C4-2B (cell line): ENCODE data around the gene BRIP1.

Experiments
- CTCF ChIP-seq: fragments of 450-650 bp; conservative IDR thresholded peaks from 2 replicates; pipeline ENCODE4 v1.5.1; 2017; ENCODE audit warnings: mild to moderate bottlenecking
- ZFX ChIP-seq: fragments of 450-650 bp; IDR thresholded peaks from 2 replicates; pipeline ENCODE4 v1.6.1; 2017

- TF ChIP-seq CTCF, result no peak
- TF ChIP-seq ZFX, result no peak
Measured at GRCh38 chr17:61641715-61642114, 221.6 kb downstream of the BRIP1 start.
